H9 (cell line): ENCODE results near the gene MBLAC1. TPM values are rescaled to one million over a fixed set of nuclear protein-coding genes. Genes with fewer than 3 reads are reported as not detected.

Experiments used
- DNase-seq: peaks from one replicate; pipeline ENCODE4 v3.0.0-alpha.2; 2017
- H2AFZ ChIP-seq: one replicate; pipeline ENCODE4 v1.6.1; 2013; ENCODE audit warnings: mild to moderate bottlenecking, low read length, control low read depth, moderate library complexity
- H2AK5ac ChIP-seq: 2 replicates; pipeline ENCODE4 v1.6.1; 2013; ENCODE audit warnings: low read length, control low read depth, mixed read lengths; ENCODE audit not compliant: insufficient read length
- H2BK120ac ChIP-seq: one replicate; pipeline ENCODE4 v1.6.1; 2013; ENCODE audit warnings: low read depth, mild to moderate bottlenecking, low read length, control low read depth, inconsistent platforms; ENCODE audit not compliant: poor library complexity, severe bottlenecking
- H2BK12ac ChIP-seq: 2 replicates; pipeline ENCODE4 v1.6.1; 2013; ENCODE audit warnings: low read length, control low read depth, mixed read lengths, low read depth; ENCODE audit not compliant: insufficient read length
- H2BK15ac ChIP-seq: 2 replicates; pipeline ENCODE4 v1.6.1; 2013; ENCODE audit warnings: low read depth, low read length, control low read depth
- H2BK20ac ChIP-seq: one replicate; pipeline ENCODE4 v1.6.1; 2013; ENCODE audit warnings: low read depth, mild to moderate bottlenecking, low read length, control low read depth, inconsistent platforms; ENCODE audit not compliant: poor library complexity, severe bottlenecking
- H2BK5ac ChIP-seq: 2 replicates; pipeline ENCODE4 v1.6.1; 2013; ENCODE audit warnings: low read length, control low read depth, mixed read lengths; ENCODE audit not compliant: insufficient read length
- H3K14ac ChIP-seq: 2 replicates; pipeline ENCODE4 v1.6.1; 2013; ENCODE audit warnings: low read length, control low read depth; ENCODE audit not compliant: insufficient read depth
- H3K18ac ChIP-seq: 2 replicates; pipeline ENCODE4 v1.6.1; 2013; ENCODE audit warnings: low read depth, mild to moderate bottlenecking, mixed read lengths, low read length, control low read depth; ENCODE audit not compliant: insufficient read length
- H3K23ac ChIP-seq: 2 replicates; pipeline ENCODE4 v1.6.1; 2013; ENCODE audit warnings: low read length, control low read depth, mixed read lengths, low read depth; ENCODE audit not compliant: insufficient read length
- H3K23me2 ChIP-seq: 2 replicates; pipeline ENCODE4 v1.6.1; 2013; ENCODE audit warnings: low read depth, mild to moderate bottlenecking, mixed read lengths, low read length, control low read depth; ENCODE audit not compliant: insufficient read length, poor library complexity, severe bottlenecking
- H3K27ac ChIP-seq: 2 replicates; pipeline ENCODE4 v1.5.1; 2013; ENCODE audit warnings: low read length, control low read depth, mixed read lengths, low read depth; ENCODE audit not compliant: insufficient read length
- H3K27me3 ChIP-seq: 2 replicates; pipeline ENCODE4 v1.6.1; 2013; ENCODE audit warnings: low read length, control low read depth, inconsistent platforms; ENCODE audit not compliant: insufficient read depth
- H3K4ac ChIP-seq: 2 replicates; pipeline ENCODE4 v1.6.1; 2013; ENCODE audit warnings: low read depth, mild to moderate bottlenecking, control low read depth, inconsistent platforms, low read length, moderate library complexity
- H3K4me1 ChIP-seq: 2 replicates; pipeline ENCODE4 v1.6.1; 2013; ENCODE audit warnings: low read length, control low read depth, inconsistent platforms; ENCODE audit not compliant: insufficient read depth
- H3K4me2 ChIP-seq: 2 replicates; pipeline ENCODE4 v1.6.1; 2013; ENCODE audit warnings: low read length, control low read depth, mixed read lengths; ENCODE audit not compliant: insufficient read length, insufficient read depth
- H3K56ac ChIP-seq: 2 replicates; pipeline ENCODE4 v1.6.1; 2013; ENCODE audit warnings: low read depth, mild to moderate bottlenecking, mixed read lengths, low read length, control low read depth; ENCODE audit not compliant: insufficient read length
- H3K79me1 ChIP-seq: 2 replicates; pipeline ENCODE4 v1.6.1; 2013; ENCODE audit warnings: low read depth, mild to moderate bottlenecking, moderate library complexity, low read length, control low read depth, inconsistent platforms; ENCODE audit not compliant: insufficient read depth, poor library complexity, severe bottlenecking
- H3K79me2 ChIP-seq: 2 replicates; pipeline ENCODE4 v1.6.1; 2013; ENCODE audit warnings: low read length, control low read depth, inconsistent platforms; ENCODE audit not compliant: insufficient read depth
- H3K9ac ChIP-seq: 2 replicates; pipeline ENCODE4 v1.6.1; 2013; ENCODE audit warnings: low read length, control low read depth, mixed read lengths; ENCODE audit not compliant: insufficient read length; ENCODE audit errors: extremely low read depth
- H3K9me3 ChIP-seq: one replicate; pipeline ENCODE4 v1.6.1; 2013; ENCODE audit warnings: low read depth, low read length, inconsistent platforms; ENCODE audit not compliant: control insufficient read depth
- H3T11ph ChIP-seq: one replicate; pipeline ENCODE4 v1.6.1; 2013; ENCODE audit warnings: mild to moderate bottlenecking, low read length, control low read depth, inconsistent platforms
- H4K20me1 ChIP-seq: one replicate; pipeline ENCODE4 v1.6.1; 2013; ENCODE audit not compliant: control insufficient read depth, insufficient read length, insufficient read depth
- H4K5ac ChIP-seq: 2 replicates; pipeline ENCODE4 v1.6.1; 2013; ENCODE audit warnings: low read depth, mild to moderate bottlenecking, mixed read lengths, low read length, control low read depth; ENCODE audit not compliant: insufficient read length
- H4K8ac ChIP-seq: replicated peaks from 2 replicates; pipeline ENCODE4 v1.6.1; 2013; ENCODE audit warnings: low read length, control low read depth, mixed read lengths, low read depth; ENCODE audit not compliant: insufficient read length
- H4K91ac ChIP-seq: 2 replicates; pipeline ENCODE4 v1.6.1; 2013; ENCODE audit warnings: low read depth, mild to moderate bottlenecking, moderate library complexity, mixed read lengths, low read length, control low read depth; ENCODE audit not compliant: insufficient read length
- H3K27ac Mint-ChIP-seq, 3 experiments: 2 replicates in 2 of 3; 3 replicates in 1 of 3; pipeline ENCODE4 v1.8.0; 2020 to 2021; ENCODE audit warnings: mixed read lengths in 3 of 3, mild to moderate bottlenecking in 1 of 3, moderate library complexity in 1 of 3
- H3K27me3 Mint-ChIP-seq: 2 replicates; pipeline ENCODE4 v1.8.0; 2021; ENCODE audit warnings: low read depth, mild to moderate bottlenecking, moderate library complexity, mixed read lengths
- H3K36me3 Mint-ChIP-seq, 3 experiments: 2 replicates in 2 of 3; 3 replicates in 1 of 3; pipeline ENCODE4 v1.8.0; 2020 to 2021; ENCODE audit warnings: low read depth in 3 of 3, mixed read lengths in 3 of 3; ENCODE audit not compliant: insufficient read depth in 1 of 3
- H3K4me1 Mint-ChIP-seq, 2 experiments: 2 replicates each; pipeline ENCODE4 v1.8.0; 2020; ENCODE audit warnings: mixed read lengths in 2 of 2
- H3K4me3 Mint-ChIP-seq, 2 experiments: 2 replicates in 1 of 2; 3 replicates in 1 of 2; pipeline ENCODE4 v1.8.0; 2020 to 2021; ENCODE audit warnings: mild to moderate bottlenecking in 2 of 2, mixed read lengths in 2 of 2, moderate library complexity in 1 of 2
- H3K9me3 Mint-ChIP-seq, 2 experiments: 2 replicates in 1 of 2; 3 replicates in 1 of 2; pipeline ENCODE4 v1.8.0; 2020; ENCODE audit warnings: mild to moderate bottlenecking in 2 of 2, mixed read lengths in 2 of 2, moderate library complexity in 1 of 2
- CTCF ChIP-seq: fragments of 200-600 bp; sonication (generic); conservative IDR thresholded peaks from 3 replicates; pipeline ENCODE4 v1.8.0; 2021; ENCODE audit warnings: antibody characterized with exemption, mild to moderate bottlenecking
- WGBS: extraction: QIAGEN DNeasy Blood & Tissue Kit; methylation state at CpG from one replicate; pipeline ENCODE4 v1.1.7; 2013; ENCODE audit warnings: missing lambda C conversion rate, low lambda C conversion rate, mixed read lengths; ENCODE audit not compliant: insufficient read length; ENCODE audit errors: extremely low coverage; 5-methylcytosine and 5-hydroxymethylcytosine counted together
- total RNA-seq: library from RNA; stranded (reverse); gene quantifications from 2 replicates; pipeline ENCODE4 v1.2.1, GENCODE V29; 2021

Gene MBLAC1
- total RNA-seq, 1 experiment from 2014 or later: 1.9 TPM

- no peak overlapping the region for H3K27ac ChIP-seq
- H3K9ac ChIP-seq: no peak overlapping the region
- no peak overlapping the region for H3K18ac ChIP-seq
- no peak overlapping the region for H2BK5ac ChIP-seq
- H3K23me2 ChIP-seq: peaks cover 5% of the 10 kb centered on the region
- no peak overlapping the region for H2BK12ac ChIP-seq
- no peaks in the 10 kb centered on the region for H4K20me1 ChIP-seq
- no peak overlapping the region for H4K91ac ChIP-seq
- no peak overlapping the region for H2BK15ac ChIP-seq
- no peak overlapping the region for H4K5ac ChIP-seq
- Mint-ChIP-seq H3K4me1 (peaks cover under 1 to 3% of the 10 kb centered on the region in 2 experiments; a peak in 3 of 4 replicates), H3K27me3 (no peaks in the 10 kb centered on the region), H3K4me3 (no peak overlapping the region), H3K27ac (no peak overlapping the region), H3K9me3 (no peaks in the 10 kb centered on the region), H3K36me3 (peaks cover 36 to 50% (median 47%) of the 10 kb centered on the region in 3 experiments)
- no peak for TF ChIP-seq CTCF
- H2BK120ac ChIP-seq: no peak overlapping the region
- no peaks in the 10 kb centered on the region for H3K9me3 ChIP-seq
- no peak overlapping the region for H3K4me2 ChIP-seq
- H2BK20ac ChIP-seq: no peak overlapping the region
- H3K27me3 ChIP-seq: no peaks in the 10 kb centered on the region
- H3K4ac ChIP-seq: no peak overlapping the region
- H4K8ac ChIP-seq: no peak overlapping the region
- H2AFZ ChIP-seq: no peak overlapping the region
- H3K14ac ChIP-seq: no peak overlapping the region
- no peak overlapping the region for H3K23ac ChIP-seq
- H3K56ac ChIP-seq: no peak overlapping the region
- no peaks in the 10 kb centered on the region for H3K79me2 ChIP-seq
- no peak overlapping the region for H2AK5ac ChIP-seq
- no peaks in the 10 kb centered on the region for H3K79me1 ChIP-seq
- no CpG with 5 or more reads among the region's 7 CpGs for WGBS
- no peak for DNase-seq
- H3K4me1 ChIP-seq: no peaks in the 10 kb centered on the region
- H3T11ph ChIP-seq: no peak overlapping the region
Measured at GRCh38 chr7:100115026-100115425, 11.7 kb upstream of the MBLAC1 start.
